ENCODE results near the gene MICAL2.

- TF ChIP-seq CTCF (IDR thresholded peaks at IDR 0.05 in 4 of 5, conservative IDR thresholded peaks at IDR 0.05 in 1 of 5): no peak
- TF ChIP-seq POLR2A (IDR thresholded peaks at IDR 0.05): no peak
Observed at GRCh38 chr11:12295943-12296342, 185.6 kb downstream of the MICAL2 start.

Measured in gastrocnemius medialis (tissue), 4 donors.